ENCODE results near the gene DPAGT1.

GRCh38 chr11:119149786-119150275, 48.2 kb upstream of the DPAGT1 start:
- no peak for TF ChIP-seq CTCF (IDR thresholded peaks at IDR 0.05)
- no peak for TF ChIP-seq POLR2A (IDR thresholded peaks at IDR 0.05)
